LoVo (cell line): ENCODE measurements around the gene ERMAP.

Source experiments
- DNase-seq: peaks from one replicate; pipeline ENCODE4 v3.0.0-alpha.2; 2016; ENCODE audit warnings: low spot score

Gene ERMAP

GRCh38 chr1:42873670-42874069 lies 56.7 kb downstream of the ERMAP start:
- DNase-seq, result no peak

- DNase-seq, result no peak
Measured at GRCh38 chr1:42876009-42876408, 59.1 kb downstream of the ERMAP start.

DNA sequence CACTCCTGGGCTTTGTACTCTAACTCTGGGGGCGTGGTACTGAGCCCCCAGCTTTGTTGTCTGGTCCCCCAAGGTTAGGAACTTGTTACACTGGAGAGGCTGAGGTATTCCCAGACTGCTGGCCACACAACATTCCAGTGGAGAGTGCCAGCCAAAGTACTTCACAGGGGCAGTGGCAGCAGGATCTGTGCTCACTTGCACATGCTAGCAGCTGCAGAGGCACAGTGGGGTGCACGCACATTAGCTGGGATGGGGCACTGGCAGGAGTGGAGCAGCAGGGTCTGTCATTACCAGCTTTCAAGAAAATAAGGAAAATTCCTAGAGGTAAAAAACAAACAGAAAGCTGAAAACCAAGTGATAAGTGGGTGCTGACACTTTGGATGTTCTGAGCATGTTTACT lies 60.5 kb downstream of the ERMAP start:
- DNase-seq, result no peak

DNA sequence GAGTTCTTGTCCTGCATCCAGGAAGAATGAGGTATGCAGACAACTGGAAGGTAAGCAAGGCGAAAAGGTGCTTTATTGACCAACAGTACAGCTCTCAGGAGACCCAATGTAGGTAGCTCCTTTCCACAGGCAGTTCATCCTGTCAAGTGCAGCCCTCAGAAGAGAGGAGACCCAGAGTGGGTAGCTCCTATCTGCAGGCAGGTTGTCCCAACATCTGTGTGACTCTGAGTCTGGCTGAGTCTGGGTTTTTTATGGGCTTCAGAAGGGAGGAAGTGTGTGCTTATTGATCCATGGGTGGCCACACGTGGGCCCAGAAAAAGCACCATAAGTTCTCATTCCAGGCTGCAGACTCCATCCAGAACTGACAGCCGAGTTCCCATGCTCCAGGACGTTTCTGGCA lies 63.5 kb downstream of the ERMAP start:
- no peak for DNase-seq

DNA sequence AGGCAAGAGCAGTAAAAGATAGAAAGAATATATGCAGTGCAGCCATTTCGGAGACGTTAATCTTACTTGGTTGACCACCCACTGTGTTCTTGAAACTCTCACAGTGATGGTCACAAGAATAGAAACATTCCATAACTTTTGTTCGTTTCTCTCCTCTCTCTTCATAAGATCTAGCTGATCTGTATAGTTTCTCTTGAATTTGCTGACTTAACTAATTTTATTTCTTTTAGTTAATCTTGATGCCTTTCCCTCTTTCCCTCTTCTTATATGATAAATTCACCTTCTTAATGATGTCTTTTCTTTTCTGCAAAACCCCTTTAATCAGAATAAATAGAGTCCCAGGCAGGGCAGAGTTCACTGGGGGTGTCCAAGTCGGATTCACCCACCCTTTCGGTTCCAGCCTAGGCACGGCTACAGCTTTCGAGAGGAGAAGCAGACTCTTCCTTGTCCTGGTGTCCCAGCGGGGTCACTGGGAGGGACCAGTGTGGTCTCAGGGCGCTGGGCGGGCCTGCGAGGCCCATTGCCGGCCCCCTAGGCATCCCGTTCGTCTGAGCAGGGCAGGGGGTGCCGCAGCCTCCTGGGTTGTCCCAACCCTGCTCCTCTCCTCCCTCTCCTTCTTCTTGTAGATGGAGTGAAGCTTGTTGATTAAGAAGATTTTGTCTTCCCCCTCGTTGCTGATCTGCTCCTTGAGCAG lies 69.3 kb downstream of the ERMAP start:
- DNase-seq, result no peak

DNA sequence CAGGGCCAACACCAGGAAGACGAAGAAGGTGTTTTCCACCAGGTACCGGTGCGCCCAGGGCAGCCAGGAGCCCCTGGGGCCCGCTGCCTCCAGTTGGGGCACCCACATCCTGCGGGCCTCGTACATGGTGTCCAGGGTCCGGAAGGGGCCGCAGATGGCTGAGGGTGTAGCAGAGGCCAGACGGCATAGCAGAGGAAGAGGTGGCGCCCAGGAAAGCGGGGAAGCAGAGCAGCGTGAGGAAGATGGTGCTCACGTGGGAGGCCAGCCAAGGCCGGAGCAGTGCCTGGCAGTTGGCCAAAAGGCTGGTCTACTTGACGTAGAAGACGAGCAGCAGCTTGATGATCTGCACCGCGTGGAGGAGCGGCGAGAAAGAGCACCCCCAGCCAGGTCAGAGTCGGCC lies 69.9 kb downstream of the ERMAP start:
- DNase-seq, result no peak

GRCh38 chr1:42887366-42887765 lies 70.4 kb downstream of the ERMAP start:
- DNase-seq, result no peak

- no peak for DNase-seq
Measured at GRCh38 chr1:42888013-42888633, 71.2 kb downstream of the ERMAP start.

GRCh38 chr1:42889264-42889663 lies 72.3 kb downstream of the ERMAP start:
- no peak for DNase-seq

DNA sequence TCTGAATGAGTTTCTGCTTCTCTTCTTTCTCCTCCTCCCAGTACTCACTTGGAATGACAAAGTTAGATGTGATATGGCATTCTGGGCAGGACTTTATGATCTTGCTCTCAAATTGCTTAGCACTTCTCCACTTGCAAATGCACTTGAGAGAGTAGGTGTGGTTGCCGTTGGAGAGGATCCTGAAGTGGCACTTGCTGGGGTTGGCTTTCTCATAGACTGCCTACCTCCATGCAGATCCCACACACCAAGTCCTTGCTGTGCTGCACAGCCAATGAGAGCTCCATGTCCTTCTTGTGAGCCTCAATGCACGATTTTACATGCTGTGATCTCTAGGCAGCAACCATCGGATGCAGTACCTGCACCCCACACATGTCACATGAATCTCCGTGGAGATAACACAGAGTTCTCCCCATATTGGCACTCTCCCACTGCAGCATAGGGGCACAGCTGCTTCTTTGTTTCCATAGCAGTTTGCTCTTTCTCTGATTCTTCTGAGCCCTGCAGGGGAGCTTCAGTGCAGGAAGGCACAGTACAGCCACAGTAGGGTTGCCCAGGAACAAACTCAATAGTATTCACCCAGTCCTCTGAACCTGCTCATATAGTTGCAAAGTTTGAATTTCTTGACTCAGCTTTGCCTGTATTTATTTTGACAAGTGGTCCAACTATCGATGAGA lies 74.7 kb downstream of the ERMAP start:
- DNase-seq, result no peak
